HG02970 (cell line): Measurements from ENCODE around the gene TACR1.
"Not testable (repeated sequence)": the region's sequence is repeated elsewhere in the genome, so short reads cannot be mapped to it uniquely, and the experiment has no call there.

Source experiments
- ATAC-seq: cut with Tn5 transposase; IDR thresholded peaks from one replicate; pipeline ENCODE4 v1.9.1; 2021; ENCODE audit warnings: mild to moderate bottlenecking, moderate library complexity, moderate number of reproducible peaks; ENCODE audit not compliant: unreplicated experiment, low FRiP score

The TACR1 gene, protein sequence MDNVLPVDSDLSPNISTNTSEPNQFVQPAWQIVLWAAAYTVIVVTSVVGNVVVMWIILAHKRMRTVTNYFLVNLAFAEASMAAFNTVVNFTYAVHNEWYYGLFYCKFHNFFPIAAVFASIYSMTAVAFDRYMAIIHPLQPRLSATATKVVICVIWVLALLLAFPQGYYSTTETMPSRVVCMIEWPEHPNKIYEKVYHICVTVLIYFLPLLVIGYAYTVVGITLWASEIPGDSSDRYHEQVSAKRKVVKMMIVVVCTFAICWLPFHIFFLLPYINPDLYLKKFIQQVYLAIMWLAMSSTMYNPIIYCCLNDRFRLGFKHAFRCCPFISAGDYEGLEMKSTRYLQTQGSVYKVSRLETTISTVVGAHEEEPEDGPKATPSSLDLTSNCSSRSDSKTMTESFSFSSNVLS

DNA sequence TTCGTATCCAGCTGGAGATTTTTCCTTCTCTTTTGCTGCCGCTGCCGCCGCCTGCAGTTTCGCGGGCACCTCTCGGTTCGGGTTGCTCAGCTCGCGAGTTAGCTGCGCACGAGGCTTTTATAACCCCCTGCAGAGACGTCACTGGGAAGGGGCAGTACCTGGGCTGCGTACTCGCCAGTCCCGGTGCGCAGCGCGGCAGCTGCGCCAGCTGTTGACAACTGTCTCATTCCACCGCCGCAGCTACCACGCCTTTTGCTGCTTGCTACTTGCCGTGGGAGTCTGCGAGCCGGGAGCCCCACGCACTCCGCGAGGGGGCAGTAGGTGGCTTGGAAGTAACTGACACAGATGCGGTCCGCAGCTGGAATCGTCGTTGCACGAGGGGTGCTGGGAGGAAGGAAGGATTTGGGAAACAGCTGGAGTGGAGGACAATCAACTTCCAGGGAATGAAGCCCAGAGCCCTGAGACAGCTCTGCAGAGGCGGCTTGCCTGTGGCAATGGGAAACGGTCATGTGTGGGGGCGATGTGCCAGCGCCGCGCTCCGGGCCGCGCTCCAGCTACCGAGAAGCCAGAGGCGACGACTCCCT, at the start of gene TACR1:
TSS of gene TACR1 (minus strand) at position 93 of the 584 bp plus-strand sequence. CDS start 586 bp downstream, outside the sequence.
- no peak for ATAC-seq

DNA sequence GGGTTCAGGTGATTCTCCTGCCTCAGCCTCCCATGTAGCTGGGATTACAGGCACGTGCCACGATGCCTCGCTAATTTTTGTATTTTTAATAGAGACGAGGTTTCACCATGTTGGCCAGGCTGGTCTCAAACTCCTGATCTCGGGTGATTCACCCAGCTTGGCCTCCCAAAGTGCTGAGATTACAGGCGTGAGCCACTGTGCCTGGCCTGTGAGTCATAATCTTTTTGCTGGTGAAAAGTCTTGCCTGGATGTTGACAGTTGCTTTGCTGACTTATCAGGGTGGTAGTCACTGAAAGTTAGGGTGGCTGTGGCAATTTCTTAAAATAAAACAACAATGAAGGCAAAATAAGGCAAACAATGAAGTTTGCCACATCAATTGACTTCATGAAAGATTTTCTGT, 49.3 kb upstream of the TACR1 start:
- not testable (repeated sequence) for ATAC-seq

DNA sequence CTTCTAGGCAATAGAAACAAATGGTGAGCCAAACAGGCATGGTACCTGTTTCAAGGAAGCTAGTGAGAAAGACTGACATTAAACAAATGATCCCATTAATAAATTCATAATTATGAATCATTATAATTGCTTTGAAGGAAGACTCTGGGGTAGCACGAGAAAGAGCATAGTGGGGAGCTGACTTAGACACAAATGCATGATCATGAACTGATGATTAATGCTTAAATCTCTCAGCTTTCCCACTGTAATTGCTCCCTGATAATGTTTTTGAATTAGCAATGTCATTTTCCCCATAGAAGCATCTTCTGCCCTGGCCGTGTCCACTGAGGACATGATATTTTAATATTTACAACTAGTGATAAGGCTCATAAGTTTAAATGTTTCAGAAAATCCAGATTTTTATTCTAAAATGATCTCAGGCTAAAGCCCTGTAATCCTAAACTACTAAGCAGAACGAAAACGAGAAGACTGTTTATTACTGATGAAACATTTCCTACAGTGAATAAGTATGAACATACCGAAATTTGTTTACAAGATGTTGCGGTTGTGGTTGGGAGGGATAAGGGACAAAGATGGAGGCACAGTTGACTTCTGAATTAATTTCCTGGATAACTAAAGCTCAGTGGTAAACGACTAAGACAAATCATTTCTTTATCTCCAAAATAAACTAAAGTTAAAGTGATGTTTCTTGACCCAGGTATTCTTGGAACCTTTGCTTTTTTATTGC, 47.3 kb upstream of the TACR1 start:
- ATAC-seq, result no peak

DNA sequence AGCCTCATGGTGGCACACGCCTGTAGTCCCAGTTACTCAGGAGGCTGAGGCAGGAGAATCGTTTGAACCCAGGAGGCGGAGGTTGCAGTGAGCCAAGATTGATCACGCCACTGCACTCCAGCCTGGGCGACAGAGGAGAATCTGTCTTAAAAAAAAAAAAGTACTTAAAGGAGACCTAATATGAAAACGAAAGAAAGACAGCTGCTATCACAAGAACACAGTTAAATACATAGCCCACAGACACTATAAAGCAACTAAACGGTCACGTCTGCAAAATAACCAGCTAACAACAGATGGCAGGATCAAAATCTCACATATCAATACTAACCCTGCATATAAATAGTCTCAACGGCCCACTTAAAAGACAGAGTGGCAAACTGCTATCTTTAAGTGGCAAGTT, 43.9 kb upstream of the TACR1 start:
- no peak for ATAC-seq

DNA sequence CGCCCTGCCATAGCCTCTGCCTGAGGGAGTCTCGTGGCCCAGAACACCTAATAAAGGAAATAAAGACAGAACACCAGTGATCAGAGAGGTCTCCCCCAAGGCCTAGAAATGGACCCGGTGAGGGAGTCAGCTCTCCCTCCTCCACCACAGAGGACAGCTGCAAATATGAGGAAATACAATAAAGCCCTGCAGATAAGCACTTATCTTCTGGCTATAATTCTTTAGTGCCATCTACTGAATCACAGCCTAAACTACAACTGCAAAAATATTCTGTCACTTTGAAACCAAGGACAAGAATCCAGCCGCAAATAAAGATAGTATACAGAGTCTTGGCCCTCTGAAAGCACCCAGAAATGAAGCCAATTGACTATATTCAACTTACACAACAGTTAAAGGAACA, 42.4 kb upstream of the TACR1 start:
- no peak for ATAC-seq

DNA sequence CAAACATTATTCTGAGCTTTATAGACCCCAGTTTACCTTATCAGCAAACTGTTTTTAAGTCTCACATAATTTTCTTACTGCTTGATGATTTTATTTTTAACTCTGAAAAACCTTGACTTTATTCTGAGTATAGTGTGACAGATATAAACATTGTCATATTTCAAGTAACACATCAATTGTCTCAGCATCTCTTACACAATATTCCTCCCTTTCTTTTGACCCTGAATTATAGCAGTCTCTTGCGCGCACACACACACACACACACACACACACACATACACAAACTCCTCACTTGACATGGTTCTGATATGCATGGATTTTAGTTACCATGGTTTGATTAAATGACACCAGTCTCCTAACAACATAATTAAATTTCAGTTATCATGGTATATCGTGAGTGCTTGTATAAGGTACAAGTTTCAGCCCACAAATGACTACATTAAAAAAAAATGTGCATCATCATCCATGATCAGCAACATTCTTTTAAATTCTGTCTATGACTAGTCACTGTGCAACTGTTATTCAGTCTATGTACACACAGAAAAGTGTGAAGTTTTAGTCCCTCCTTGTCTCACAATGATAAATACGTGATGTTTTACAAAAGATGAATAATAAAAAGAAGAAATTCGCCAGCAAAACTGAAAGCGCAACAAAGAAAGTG, 39.5 kb upstream of the TACR1 start:
- no peak for ATAC-seq

DNA sequence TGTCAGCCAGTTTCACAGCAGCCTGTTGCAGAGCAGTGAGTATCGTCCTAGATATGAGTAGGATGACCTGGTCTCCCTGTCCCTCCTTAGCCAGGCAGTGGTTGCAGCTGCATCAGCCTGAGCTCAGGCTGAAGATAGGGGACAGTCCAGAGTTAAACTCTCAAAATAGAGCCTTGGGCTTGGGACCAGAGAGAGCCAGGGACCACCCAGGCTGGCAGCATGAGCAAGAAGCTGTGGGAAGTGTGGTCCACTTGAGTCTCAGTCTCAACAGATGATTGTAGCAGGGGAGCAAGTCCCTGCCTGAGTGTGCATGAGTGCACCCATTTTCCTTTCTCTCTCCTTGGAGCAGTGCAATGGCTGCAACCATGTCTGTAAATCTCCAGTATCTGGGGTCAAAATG, 38.0 kb upstream of the TACR1 start:
- no peak for ATAC-seq

DNA sequence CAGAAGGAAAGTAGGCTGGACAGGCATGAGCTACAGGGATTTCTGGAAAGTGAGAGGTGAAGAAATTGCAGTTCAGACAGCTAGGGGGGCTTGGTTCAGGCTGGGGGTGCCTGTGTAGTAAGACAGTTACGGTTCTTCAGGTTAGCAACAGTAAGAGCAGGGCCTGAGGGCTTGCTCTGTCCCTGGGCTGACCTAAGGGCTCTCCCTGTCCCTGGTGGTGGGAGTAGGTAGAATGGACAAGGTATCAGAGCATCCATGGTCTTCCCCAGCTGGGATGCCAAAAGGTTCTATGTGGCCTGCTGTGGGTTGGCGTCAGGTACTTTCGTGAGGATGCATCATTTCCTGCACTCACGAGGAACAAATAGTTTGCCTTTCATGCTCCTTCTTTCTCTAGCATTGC, 34.6 kb upstream of the TACR1 start:
- no peak for ATAC-seq

DNA sequence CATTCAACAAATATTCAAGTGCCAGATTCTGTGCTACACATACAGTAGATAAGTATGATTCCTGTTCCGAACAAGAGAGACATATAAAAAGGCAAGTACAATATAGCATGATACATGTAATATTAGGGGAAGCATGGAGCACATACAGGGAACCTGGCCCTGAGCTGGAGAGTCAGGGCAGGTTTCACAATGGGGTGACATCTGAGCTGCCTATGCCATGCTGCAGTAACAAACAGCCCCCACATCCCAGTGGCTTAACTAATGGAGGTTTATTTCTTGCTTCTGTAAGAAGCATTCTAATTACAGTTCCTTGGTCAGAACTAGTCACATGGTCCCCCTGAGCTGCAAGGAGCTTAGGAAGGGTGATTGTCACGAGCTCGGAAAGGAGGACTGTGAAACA, 27.3 kb upstream of the TACR1 start:
- no peak for ATAC-seq

DNA sequence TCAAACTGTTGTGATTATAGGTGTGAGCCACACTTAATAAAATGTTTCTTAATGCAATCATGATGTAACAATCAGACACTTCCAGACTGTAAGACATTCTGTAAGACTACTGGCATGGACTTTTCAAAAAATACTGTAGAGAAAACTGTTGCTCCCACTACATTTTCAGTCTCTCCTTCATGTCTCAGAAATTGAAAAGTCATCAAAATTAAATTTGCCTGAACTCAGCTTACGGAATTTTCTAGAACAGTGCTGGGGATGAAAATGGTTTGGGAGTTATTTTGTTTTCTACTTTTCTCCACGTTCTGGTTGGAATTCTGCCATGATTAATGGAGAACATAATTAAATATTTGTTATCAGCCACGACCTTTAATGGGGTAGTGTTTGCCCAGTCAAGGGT, 26.8 kb upstream of the TACR1 start:
- ATAC-seq, result no peak

DNA sequence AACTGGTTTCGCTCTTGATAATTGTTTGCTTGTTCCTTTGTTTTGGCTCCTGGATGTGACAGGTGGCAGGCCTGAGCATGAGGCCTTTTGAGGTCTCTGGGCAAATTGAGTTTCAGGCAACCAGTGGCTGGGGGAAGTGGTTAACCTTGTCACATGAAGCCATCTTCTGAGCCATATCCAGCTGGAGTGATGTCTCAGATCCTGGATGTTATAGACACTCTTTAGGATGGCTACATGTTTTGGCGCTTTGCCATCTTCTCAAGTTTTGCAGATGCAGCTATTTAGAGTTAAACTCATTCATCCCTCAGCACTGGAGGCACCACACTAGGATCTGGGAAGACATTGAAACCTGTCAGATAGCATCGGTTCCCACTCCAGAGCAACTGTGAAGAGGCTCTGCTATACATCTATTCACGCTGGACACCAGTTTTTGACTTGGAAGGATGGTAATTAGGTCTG, 25.3 kb upstream of the TACR1 start:
- ATAC-seq, result no peak

DNA sequence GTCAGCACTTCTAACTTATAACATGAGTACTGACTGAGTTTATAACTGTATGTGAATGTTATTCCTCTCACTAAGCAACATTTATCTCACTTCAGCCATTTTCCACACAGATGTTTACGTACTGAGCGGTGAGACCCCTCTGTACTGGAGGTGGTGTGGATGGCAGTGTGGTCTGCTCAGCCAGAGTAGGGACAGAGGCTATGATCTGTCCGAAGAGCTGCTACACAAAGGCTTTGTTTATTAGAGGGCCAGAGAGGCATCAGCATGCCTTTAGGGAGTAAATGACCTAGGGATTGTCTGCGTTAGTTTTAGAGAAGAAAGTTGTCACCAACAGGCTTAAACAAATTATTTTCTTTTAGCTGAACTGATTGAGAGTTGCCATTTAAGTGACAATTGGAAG, 23.2 kb upstream of the TACR1 start:
- no peak for ATAC-seq

DNA sequence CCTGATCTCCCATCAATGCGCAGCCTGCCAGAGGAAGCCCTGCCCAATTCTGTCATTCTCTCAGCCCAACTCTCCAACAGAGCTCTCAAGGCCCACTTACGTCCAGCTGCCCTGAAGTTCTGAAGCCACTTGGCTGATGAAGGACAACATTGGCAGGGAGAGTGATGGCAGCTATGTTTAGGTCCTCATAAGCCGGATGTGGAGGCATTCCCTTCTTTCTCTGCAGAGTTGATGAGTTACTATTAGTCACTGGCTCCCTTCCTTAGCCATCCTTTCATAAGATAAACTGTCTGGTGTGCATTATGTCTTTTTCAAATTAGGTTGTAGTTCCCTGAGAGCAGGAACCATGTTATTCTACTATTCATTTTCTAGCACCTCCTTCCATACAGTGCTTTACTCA, 22.5 kb upstream of the TACR1 start:
- ATAC-seq, result no peak

DNA sequence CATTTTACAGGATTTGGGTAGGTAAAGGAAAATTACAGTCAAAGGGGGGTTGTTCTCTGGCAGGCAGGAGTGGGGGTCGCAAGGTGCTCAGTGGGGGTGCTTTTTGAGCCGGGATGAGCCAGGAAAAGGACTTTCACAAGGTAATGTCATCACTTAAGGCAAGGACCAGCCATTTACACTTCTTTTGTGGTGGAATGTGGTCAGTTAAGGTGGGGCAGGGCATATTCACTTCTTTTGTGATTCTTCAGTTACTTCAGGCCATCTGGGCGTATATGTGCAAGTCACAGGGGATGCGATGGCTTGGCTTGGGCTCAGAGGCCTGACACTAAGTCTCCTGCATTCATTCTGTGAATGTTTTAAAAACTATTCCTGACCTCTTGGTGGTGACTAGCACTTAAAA, 19.9 kb upstream of the TACR1 start:
- ATAC-seq, result not testable (repeated sequence)

DNA sequence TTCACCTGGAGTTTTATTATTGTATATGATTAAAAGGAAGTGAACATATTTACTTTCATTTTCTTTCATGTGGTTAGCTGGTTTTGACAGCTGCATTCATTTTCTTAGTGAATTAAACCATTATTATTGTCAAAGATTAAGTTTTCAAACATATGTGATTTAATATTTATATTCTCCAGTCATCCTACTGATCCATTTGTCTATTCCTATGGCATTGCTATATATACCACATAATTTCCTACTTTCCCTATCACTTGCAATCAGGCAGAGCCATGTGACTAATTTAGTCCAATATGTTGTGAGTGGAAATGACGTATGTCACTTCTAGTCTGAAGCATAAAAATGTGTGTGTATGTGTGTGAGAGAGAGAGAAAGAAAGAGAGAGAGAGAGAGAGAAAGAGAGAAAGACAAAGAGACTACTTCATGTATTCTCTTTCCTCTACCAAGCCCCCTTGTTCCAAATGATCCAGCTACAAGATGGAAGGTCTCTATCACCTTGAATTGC, 12.0 kb upstream of the TACR1 start:
- no peak for ATAC-seq

DNA sequence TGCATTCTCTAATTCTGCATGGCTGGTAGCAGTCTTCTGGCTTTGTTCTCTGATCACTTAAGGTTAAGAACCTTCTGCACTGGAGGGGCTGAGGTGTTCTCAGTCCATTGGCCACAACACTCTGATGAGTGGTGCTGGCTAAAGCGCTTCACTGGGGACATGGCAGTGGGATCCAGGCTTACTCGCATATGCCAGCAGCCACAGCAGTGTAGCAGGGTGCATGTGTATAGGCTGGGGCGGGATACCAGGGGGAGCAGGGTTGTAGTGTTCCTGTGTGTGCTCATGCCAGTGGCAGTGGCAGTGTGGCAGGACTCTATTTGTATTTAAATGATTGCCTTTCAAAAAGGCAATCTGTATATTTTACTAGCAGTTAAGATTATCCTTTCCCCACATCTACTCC, 11.1 kb upstream of the TACR1 start:
- no peak for ATAC-seq

DNA sequence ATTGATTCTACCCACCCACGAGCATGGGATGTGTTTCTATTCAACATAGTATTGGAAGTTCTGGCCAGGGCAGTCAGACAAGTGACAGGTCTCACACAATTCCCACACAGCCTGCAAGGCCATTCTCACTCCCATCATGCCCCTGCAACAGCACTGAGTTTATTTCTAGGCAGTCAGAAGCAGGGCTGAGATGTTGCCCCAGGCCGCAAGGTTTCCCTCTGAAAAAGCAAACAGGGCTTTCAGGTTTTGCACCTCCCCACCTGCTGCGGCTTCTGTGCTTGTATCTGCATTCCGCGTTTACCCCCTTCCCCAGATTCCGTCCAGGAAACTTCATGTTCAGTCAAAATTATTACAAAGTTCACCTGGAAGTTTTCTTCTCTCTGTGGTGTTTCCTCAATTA, 9.4 kb upstream of the TACR1 start:
- ATAC-seq, result no peak

DNA sequence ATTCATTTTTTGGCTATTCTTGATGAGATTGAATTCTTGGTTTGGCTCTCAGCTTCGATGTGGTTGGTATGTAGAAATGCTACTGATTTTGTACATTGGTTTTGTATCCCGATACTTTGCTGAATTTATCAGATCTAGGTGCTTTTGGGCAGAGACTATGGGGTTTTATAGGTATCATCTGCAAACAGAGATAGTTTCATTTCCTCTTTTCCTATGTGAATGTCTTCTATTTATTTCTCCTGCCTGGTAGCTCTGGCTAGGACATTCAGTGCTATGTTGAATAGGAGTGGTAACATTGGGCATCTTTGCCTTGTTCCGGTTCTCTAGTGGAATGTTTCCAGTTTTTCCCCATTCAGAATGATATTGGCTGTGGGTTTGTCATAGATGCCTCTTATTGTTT, 5.5 kb upstream of the TACR1 start:
- ATAC-seq, result no peak

DNA sequence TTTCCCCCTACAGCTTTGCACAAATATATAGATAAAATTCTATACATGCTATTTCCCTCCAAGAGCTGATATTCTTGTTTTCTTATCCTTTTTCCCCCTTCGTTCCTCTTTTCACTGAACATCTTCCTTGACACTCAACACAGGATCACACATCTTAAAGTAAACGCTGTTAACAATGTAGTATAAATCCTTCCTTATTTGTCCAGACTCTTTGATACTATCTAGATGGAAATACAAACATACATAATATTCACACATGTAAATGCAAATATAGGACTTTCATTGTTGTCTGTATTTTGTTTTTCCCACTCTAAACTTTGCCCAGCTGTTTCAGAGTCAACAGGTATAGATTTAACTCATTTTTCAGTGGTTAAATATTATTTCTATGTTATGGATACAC, 3.0 kb upstream of the TACR1 start:
- no peak for ATAC-seq

DNA sequence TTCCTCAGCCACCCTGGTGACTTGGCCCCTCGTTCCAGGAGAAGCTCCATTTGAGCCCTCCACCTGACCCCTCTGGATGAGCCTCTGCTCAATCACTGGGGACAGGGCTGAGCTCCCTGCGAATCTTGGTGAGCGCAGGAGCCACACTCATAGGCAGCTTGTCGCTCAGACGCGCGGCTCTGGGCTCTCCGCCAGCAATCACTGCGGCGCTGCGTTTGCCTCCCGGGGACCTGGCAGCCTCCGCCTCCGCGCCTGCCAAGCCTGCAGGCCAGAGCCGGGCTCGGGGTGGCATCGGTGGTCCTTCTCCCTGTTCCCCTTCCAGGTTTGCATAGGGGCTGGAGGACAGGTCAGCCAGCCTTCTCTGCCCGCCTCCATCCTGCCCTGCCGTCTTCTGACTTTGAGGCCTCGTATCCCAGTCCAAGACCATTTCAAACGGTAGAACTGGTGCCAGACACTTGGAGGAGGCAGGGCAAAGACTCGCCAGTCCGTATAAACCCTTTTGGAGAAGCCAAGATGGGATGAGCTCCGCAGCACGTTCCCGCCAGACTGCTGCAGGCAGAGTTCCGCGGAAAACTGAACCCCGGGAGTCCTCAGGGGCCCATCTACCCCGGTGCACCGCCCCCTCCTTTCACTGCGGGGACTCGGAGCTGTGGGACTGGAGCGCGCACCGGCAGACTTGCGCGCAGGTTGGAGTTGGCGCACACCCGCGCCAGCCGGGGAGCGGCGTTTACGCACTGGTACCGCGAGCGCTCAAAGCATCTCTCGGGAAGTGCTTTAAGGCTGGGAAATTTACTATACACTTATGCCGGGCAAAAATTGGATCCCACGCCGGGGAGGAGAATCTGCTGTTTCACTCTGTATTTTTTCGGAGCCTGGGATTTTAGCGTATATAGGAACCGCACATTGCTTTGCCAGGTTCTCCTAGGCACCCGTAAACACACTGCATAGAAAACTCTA, 1.1 kb upstream of the TACR1 start:
- ATAC-seq, result no peak
